HepG2 (cell line): ENCODE results near the gene NFATC1. TPM values are rescaled to one million over a fixed set of nuclear protein-coding genes. Genes with fewer than 3 reads are reported as not detected.

Experiments
- ATAC-seq: fragments of 200-7000 bp; cut with Tn5 transposase; 3 replicates; pipeline ENCODE4 v1.9.1; 2020; ENCODE audit warnings: mild to moderate bottlenecking, moderate library complexity
- BruUV-seq: library from RNA; stranded (reverse); fragments of 400-500 nt; replicated peaks from 2 replicates; lab custom pipeline; 2021; lab: Mats Ljungman, UMichigan
- CTCF ChIA-PET: fragments of 300-600 bp; formaldehyde crosslinking; extraction: SDS; loops from one replicate; lab custom pipeline; 2021; ENCODE audit warnings: low total read pairs, inconsistent platforms, low intra/inter-chr PET ratio; lab: Yijun Ruan, JAX
- POLR2A ChIA-PET: fragments of 350-600 bp; sonication (Branson Sonifier 250); formaldehyde crosslinking; loops from one replicate; lab custom pipeline; 2020; ENCODE audit warnings: antibody characterized with exemption, inconsistent platforms; lab: Yijun Ruan, JAX
- DNase-seq: peaks from one replicate; pipeline ENCODE4 v3.0.0-alpha.2; 2015; ENCODE audit warnings: low spot score
- FAIRE-seq: peaks from 3 replicates; lab custom pipeline; 2011; peaks lifted over from hg19 to GRCh38; lab: Jason Lieb, UNC
- H2AFZ ChIP-seq: one replicate; pipeline ENCODE4 v1.6.1; 2011; ENCODE audit warnings: low read length, inconsistent platforms
- H3K27ac ChIP-seq: fragments of 300-600 bp; 3 replicates; pipeline ENCODE4 v1.8.0; 2011; ENCODE audit warnings: mixed run types, mild to moderate bottlenecking, mixed read lengths, low read length, inconsistent platforms; ENCODE audit not compliant: insufficient read depth; ENCODE audit errors: extremely low read length
- H3K27me3 ChIP-seq, 2 experiments: fragments of 200-600 bp in 1 of 2; 2 replicates in 1 of 2; 3 replicates in 1 of 2; pipeline versions ENCODE4 v1.6.0 to v1.8.0; 2011; ENCODE audit warnings: low read length in 2 of 2, mild to moderate bottlenecking in 2 of 2, moderate library complexity in 2 of 2, inconsistent platforms in 1 of 2; ENCODE audit not compliant: insufficient read depth in 2 of 2, control insufficient read depth in 1 of 2
- H3K36me3 ChIP-seq, 2 experiments: fragments of 200-600 bp in 1 of 2; replicated peaks in 1 of 2; 2 replicates in 1 of 2; 3 replicates in 1 of 2; pipeline versions ENCODE4 v1.5.1 to v1.8.0; 2011; ENCODE audit warnings: low read length in 2 of 2, inconsistent platforms in 1 of 2; ENCODE audit not compliant: insufficient read depth in 2 of 2, control insufficient read depth in 1 of 2
- H3K4me1 ChIP-seq: 2 replicates; pipeline ENCODE4 v1.5.1; 2012; ENCODE audit warnings: low read length, inconsistent platforms; ENCODE audit not compliant: insufficient read depth
- H3K4me2 ChIP-seq: 2 replicates; pipeline ENCODE4 v1.6.0; 2011; ENCODE audit warnings: low read depth, low read length, inconsistent platforms
- H3K4me3 ChIP-seq, 3 experiments: fragments of 200-600 bp in 1 of 3; sonication (generic), shearing (Covaris generic) in 1 of 3; replicated peaks in 1 of 3; 2 replicates each; pipeline ENCODE4 v1.5.1; 2011 to 2016; ENCODE audit warnings: low read length in 3 of 3, inconsistent platforms in 2 of 3, low read depth in 2 of 3, mild to moderate bottlenecking in 2 of 3, control low read depth in 1 of 3, mixed read lengths in 1 of 3; ENCODE audit not compliant: insufficient read depth in 1 of 3
- H3K79me2 ChIP-seq: one replicate; pipeline ENCODE4 v1.6.1; 2011; ENCODE audit warnings: low read length, inconsistent platforms; ENCODE audit not compliant: insufficient read depth
- H3K9ac ChIP-seq: 2 replicates; pipeline ENCODE4 v1.6.0; 2011; ENCODE audit warnings: mild to moderate bottlenecking, low read depth, low read length, inconsistent platforms; ENCODE audit not compliant: insufficient read depth
- H3K9me3 ChIP-seq: 2 replicates; pipeline ENCODE4 v1.5.1; 2012; ENCODE audit warnings: mild to moderate bottlenecking, low read length
- H4K20me1 ChIP-seq: 2 replicates; pipeline ENCODE4 v1.6.0; 2011; ENCODE audit warnings: inconsistent platforms, mild to moderate bottlenecking, low read length, moderate library complexity; ENCODE audit not compliant: insufficient read depth
- HHEX ChIP-seq: IDR thresholded peaks from 2 replicates; pipeline ENCODE4 v1.6.1; 2016; ENCODE audit warnings: control low read depth
- KLF12 ChIP-seq: sonication (generic); formaldehyde crosslinking; IDR thresholded peaks from 2 replicates; pipeline ENCODE4 v1.4.0; 2020; ENCODE audit warnings: missing genetic modification reagents, borderline replicate concordance
- MXD4 ChIP-seq: IDR thresholded peaks from 2 replicates; pipeline ENCODE4 v1.6.1; 2016; ENCODE audit warnings: mild to moderate bottlenecking, missing biosample characterization, missing genetic modification reagents
- NFYB ChIP-seq: sonication (generic); formaldehyde crosslinking; IDR thresholded peaks from 2 replicates; pipeline ENCODE4 v1.4.0; 2020; ENCODE audit warnings: missing genetic modification reagents
- ONECUT2 ChIP-seq: sonication (generic); formaldehyde crosslinking; IDR thresholded peaks from 2 replicates; pipeline ENCODE4 v1.4.0; 2020; ENCODE audit warnings: missing genetic modification reagents
- PRDM10 ChIP-seq: sonication (generic); formaldehyde crosslinking; IDR thresholded peaks from 2 replicates; pipeline ENCODE4 v1.4.0; 2020; ENCODE audit warnings: low read depth, missing genetic modification reagents
- RFXANK ChIP-seq: IDR thresholded peaks from 2 replicates; pipeline ENCODE4 v1.6.1; 2016
- RXRA ChIP-seq: sonication (generic); formaldehyde crosslinking; IDR thresholded peaks from 2 replicates; pipeline ENCODE4 v1.5.1; 2020; ENCODE audit warnings: missing genetic modification reagents
- XRCC5 ChIP-seq: fragments of 200-400 bp; formaldehyde crosslinking; optimal IDR thresholded peaks from 2 replicates; pipeline ENCODE3; 2017; ENCODE audit warnings: mild to moderate bottlenecking, low read length
- ZNF570 ChIP-seq: sonication (generic); formaldehyde crosslinking; IDR thresholded peaks from 2 replicates; pipeline ENCODE4 v1.4.0; 2020; ENCODE audit warnings: mild to moderate bottlenecking, missing genetic modification reagents, borderline replicate concordance
- ZNF660 ChIP-seq: sonication (generic); formaldehyde crosslinking; IDR thresholded peaks from 2 replicates; pipeline ENCODE4 v1.5.1; 2020; ENCODE audit warnings: mild to moderate bottlenecking, low read depth, missing genetic modification reagents, borderline replicate concordance
- ZNF768 ChIP-seq: sonication (generic); formaldehyde crosslinking; IDR thresholded peaks from 2 replicates; pipeline ENCODE4 v1.4.0; 2020; ENCODE audit warnings: missing genetic modification reagents
- ZXDC ChIP-seq: sonication (generic); formaldehyde crosslinking; IDR thresholded peaks from 2 replicates; pipeline ENCODE4 v1.5.0; 2020; ENCODE audit warnings: mild to moderate bottlenecking, missing genetic modification reagents
- WGBS: methylation state at CpG from one replicate; pipeline ENCODE4 v1.1.6; 2017; ENCODE audit warnings: low lambda C conversion rate; 5-methylcytosine and 5-hydroxymethylcytosine counted together
- in situ Hi-C: cut with HindIII; loops from 2 replicates; pipeline ENCODE4 v1.10.0; 2017; ENCODE audit warnings: low pct_unique_long_range_greater_than_20kb; ENCODE audit not compliant: extremely low pct_ligation_motif_present
- intact Hi-C: fragments of 100-400 bp; cut with micrococcal nuclease; formaldehyde crosslinking; loops from one replicate; pipeline ENCODE4 v1.10.0; 2022; ENCODE audit not compliant: unreplicated experiment
- polyA plus RNA-seq, 8 experiments: library from polyadenylated mRNA; depleted of rRNA in 3 of 8; stranded (reverse) in 7 of 8; unstranded in 1 of 8; fragments of >200 nt; fragmentation: Illumina TruSeq in 4 of 8; extraction: Trizol in 4 of 8; gene quantifications; 2 replicates each; pipeline versions ENCODE4 v1.2.1 to v1.2.3, GENCODE V29; 2011 to 2016; ENCODE audit warnings: low read depth in 4 of 8, missing spikeins in 1 of 8, mixed read lengths in 1 of 8; ENCODE audit not compliant: insufficient read depth in 1 of 8
- total RNA-seq, 5 experiments: library from RNA; depleted of rRNA; stranded (reverse); fragments of >200 nt; fragmentation: Illumina TruSeq; extraction: Trizol; gene quantifications; 2 replicates each; pipeline ENCODE4 v1.2.3, GENCODE V29; 2016; ENCODE audit warnings: low read depth in 1 of 5
- TF ChIP-seq, protein P1 (sequence below): sonication (generic); formaldehyde crosslinking; IDR thresholded peaks from 2 replicates; pipeline ENCODE4 v1.4.0; 2020; ENCODE audit warnings: missing genetic modification reagents, borderline replicate concordance
- TF ChIP-seq, protein P2 (sequence below): sonication (generic); formaldehyde crosslinking; IDR thresholded peaks from 2 replicates; pipeline ENCODE4 v1.4.0; 2020; ENCODE audit warnings: missing genetic modification reagents

NFATC1 gene
- total and polyA plus RNA-seq, 2 of the 13 experiments (the other 11 are each of a cell fraction or from before 2014, with no cell fraction given), result not detected

GRCh38 chr18:79545736-79546171 lies 150.0 kb downstream of the NFATC1 start:
- BruUV-seq, result no TSS peak
- Histone ChIP-seq H2AFZ (no peak overlapping the region), H4K20me1 (no peaks in the 10 kb centered on the region), H3K27me3 (peaks cover 11 to 62% of the 10 kb centered on the region in 2 experiments), H3K9ac (no peak overlapping the region), H3K79me2 (no peaks in the 10 kb centered on the region), H3K36me3 (no peaks in the 10 kb centered on the region), H3K4me3 (no peak overlapping the region), H3K4me2 (no peak overlapping the region), H3K27ac (no peak overlapping the region), H3K9me3 (peaks cover 6% of the 10 kb centered on the region; the same call in 1 of the 2 replicates), H3K4me1 (no peaks in the 10 kb centered on the region)
- intact Hi-C loops (no loop called here), in situ Hi-C loops (no loop called here)
- 0% methylated on average over 2 of the region's 18 CpGs for WGBS
- ChIA-PET POLR2A (no interaction called here), CTCF (no interaction called here)
- ATAC-seq (no peak), DNase-seq (no peak), FAIRE-seq (no peak)
- TF ChIP-seq NFYB (CRISPR knock-in tag) (no peak), RFXANK (CRISPR knock-in tag) (no peak), XRCC5 (no peak), KLF12 (no peak), HHEX (CRISPR knock-in tag) (no peak), ZNF660 (CRISPR knock-in tag) (no peak), RXRA (no peak), ZNF570 (no peak), ZXDC (CRISPR knock-in tag) (no peak), PRDM10 (no peak), ONECUT2 (CRISPR knock-in tag) (no peak), MXD4 (CRISPR knock-in tag) (no peak), ZNF768 (CRISPR knock-in tag) (no peak)
- TF ChIP-seq, protein P1, sequence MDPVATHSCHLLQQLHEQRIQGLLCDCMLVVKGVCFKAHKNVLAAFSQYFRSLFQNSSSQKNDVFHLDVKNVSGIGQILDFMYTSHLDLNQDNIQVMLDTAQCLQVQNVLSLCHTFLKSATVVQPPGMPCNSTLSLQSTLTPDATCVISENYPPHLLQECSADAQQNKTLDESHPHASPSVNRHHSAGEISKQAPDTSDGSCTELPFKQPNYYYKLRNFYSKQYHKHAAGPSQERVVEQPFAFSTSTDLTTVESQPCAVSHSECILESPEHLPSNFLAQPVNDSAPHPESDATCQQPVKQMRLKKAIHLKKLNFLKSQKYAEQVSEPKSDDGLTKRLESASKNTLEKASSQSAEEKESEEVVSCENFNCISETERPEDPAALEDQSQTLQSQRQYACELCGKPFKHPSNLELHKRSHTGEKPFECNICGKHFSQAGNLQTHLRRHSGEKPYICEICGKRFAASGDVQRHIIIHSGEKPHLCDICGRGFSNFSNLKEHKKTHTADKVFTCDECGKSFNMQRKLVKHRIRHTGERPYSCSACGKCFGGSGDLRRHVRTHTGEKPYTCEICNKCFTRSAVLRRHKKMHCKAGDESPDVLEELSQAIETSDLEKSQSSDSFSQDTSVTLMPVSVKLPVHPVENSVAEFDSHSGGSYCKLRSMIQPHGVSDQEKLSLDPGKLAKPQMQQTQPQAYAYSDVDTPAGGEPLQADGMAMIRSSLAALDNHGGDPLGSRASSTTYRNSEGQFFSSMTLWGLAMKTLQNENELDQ, result no peak
- TF ChIP-seq, protein P2, sequence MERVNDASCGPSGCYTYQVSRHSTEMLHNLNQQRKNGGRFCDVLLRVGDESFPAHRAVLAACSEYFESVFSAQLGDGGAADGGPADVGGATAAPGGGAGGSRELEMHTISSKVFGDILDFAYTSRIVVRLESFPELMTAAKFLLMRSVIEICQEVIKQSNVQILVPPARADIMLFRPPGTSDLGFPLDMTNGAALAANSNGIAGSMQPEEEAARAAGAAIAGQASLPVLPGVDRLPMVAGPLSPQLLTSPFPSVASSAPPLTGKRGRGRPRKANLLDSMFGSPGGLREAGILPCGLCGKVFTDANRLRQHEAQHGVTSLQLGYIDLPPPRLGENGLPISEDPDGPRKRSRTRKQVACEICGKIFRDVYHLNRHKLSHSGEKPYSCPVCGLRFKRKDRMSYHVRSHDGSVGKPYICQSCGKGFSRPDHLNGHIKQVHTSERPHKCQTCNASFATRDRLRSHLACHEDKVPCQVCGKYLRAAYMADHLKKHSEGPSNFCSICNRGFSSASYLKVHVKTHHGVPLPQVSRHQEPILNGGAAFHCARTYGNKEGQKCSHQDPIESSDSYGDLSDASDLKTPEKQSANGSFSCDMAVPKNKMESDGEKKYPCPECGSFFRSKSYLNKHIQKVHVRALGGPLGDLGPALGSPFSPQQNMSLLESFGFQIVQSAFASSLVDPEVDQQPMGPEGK (CRISPR knock-in tag), result no peak
